Subcutaneous adipose tissue (tissue), 4 donors: ENCODE data around the gene FAM78A. TPM values are rescaled to one million over a fixed set of nuclear protein-coding genes. Genes with fewer than 3 reads are reported as not detected.

Source experiments
- CTCF ChIP-seq: fragments of 450-650 bp; IDR thresholded peaks from one replicate; pipeline ENCODE4 v1.5.1; 2016; ENCODE audit warnings: low read depth, mild to moderate bottlenecking, control low read depth, antibody characterized with exemption, moderate library complexity
- total RNA-seq, 4 donors: library from RNA; depleted of rRNA; stranded (reverse); fragments of >200 nt; gene quantifications; one replicate each; pipeline ENCODE4 v1.1.0, GENCODE V29; 2016

The FAM78A gene
- total RNA-seq, 4 donors from 2014 or later, result 2.3 to 8.2 (median 3.2) TPM

GRCh38 chr9:131292937-131293336 is 16.6 kb upstream of the FAM78A start:
- TF ChIP-seq CTCF, result no peak

GRCh38 chr9:131291795-131292315 is 15.5 kb upstream of the FAM78A start:
- no peak for TF ChIP-seq CTCF

GRCh38 chr9:131290767-131291370 is 14.6 kb upstream of the FAM78A start:
- TF ChIP-seq CTCF, result no peak

- TF ChIP-seq CTCF, result no peak
These were observed 13.9 kb upstream of the FAM78A start for GRCh38 chr9:131290036-131290766.

GRCh38 chr9:131289301-131290035 is 13.2 kb upstream of the FAM78A start, which contains the start of gene PLPP7:
PLPP7 (plus strand) TSS chr9:131289723; CDS start chr9:131289998, 275 bp downstream.
- no peak for TF ChIP-seq CTCF

- no peak for TF ChIP-seq CTCF
These were observed 11.9 kb upstream of the FAM78A start for GRCh38 chr9:131288217-131288616.

- no peak for TF ChIP-seq CTCF
These were observed 11.0 kb upstream of the FAM78A start for GRCh38 chr9:131287359-131287758.
